ENCODE results near the gene THOC6. TPM values are rescaled to one million over a fixed set of nuclear protein-coding genes. Genes with fewer than 3 reads are reported as not detected.

THOC6 gene
- total and polyA plus RNA-seq, 9 of the 15 experiments (the other 6 are each of a cell fraction or from before 2014, with no cell fraction given): 2.5 to 65.4 (median 42.3) TPM

- TF ChIP-seq ARID3A (IDR thresholded peaks at IDR 0.05; ENCODE audit: borderline replicate concordance, low read depth, low read length): no peak
- TF ChIP-seq ZNF324 (CRISPR knock-in tag; IDR thresholded peaks at IDR 0.05): no peak
- TF ChIP-seq RBM15 (IDR thresholded peaks at IDR 0.05; ENCODE audit: insufficient read depth, low read length): no peak
- no peak for TF ChIP-seq U2AF1 (optimal IDR thresholded peaks at IDR 0.05; ENCODE audit: low read depth, low read length)
- no peak for TF ChIP-seq CCAR2 (IDR thresholded peaks at IDR 0.05; ENCODE audit: low read depth, low read length)
- TF ChIP-seq ZNF165 (CRISPR knock-in tag; IDR thresholded peaks at IDR 0.05; ENCODE audit: borderline replicate concordance): no peak
- no peak for TF ChIP-seq SAFB2 (IDR thresholded peaks at IDR 0.05; ENCODE audit: borderline replicate concordance, low read depth, low read length, severe bottlenecking)
- no peak for TF ChIP-seq HEY1 (CRISPR knock-in tag; IDR thresholded peaks at IDR 0.05; ENCODE audit: borderline replicate concordance)
- TF ChIP-seq MBD1 (CRISPR knock-in tag; IDR thresholded peaks at IDR 0.05): no peak
- TF ChIP-seq PHB2 (IDR thresholded peaks at IDR 0.05; ENCODE audit: low read depth): no peak
- TF ChIP-seq HNRNPL (IDR thresholded peaks at IDR 0.05; ENCODE audit: low read depth, low read length): no peak
- no peak for TF ChIP-seq ZNF589 (CRISPR knock-in tag; IDR thresholded peaks at IDR 0.05; ENCODE audit: low read depth)
- 0 out of 2 replicates have a peak, but pooled peaks have one; percentile 11 for TF ChIP-seq SPI1 (IDR thresholded peaks at IDR 0.05; ENCODE audit: borderline replicate concordance, low read depth, low read length)
- no peak for TF ChIP-seq IFI16 (CRISPR knock-in tag; IDR thresholded peaks at IDR 0.05)
- TF ChIP-seq TCF7 (IDR thresholded peaks at IDR 0.05; ENCODE audit: borderline replicate concordance): no peak
- no peak for TF ChIP-seq ARID2 (IDR thresholded peaks at IDR 0.05)
- peak; percentile 32; the same call in 1 of the 2 replicates for TF ChIP-seq ESRRA (IDR thresholded peaks at IDR 0.05; ENCODE audit: borderline replicate concordance, low read depth)
- TF ChIP-seq ERF (CRISPR knock-in tag; IDR thresholded peaks at IDR 0.05): no peak
- TF ChIP-seq ZNF584 (CRISPR knock-in tag; IDR thresholded peaks at IDR 0.05; ENCODE audit: low read depth): no peak
- TF ChIP-seq NRF1 (conservative IDR thresholded peaks at IDR 0.05 in 1 of 2, IDR thresholded peaks at IDR 0.05 in 1 of 2): peak in 1 of 2 experiments; percentile 37; a peak in 1 of 4 replicates
- no peak for TF ChIP-seq SMAD1 (IDR thresholded peaks at IDR 0.05; ENCODE audit: low read depth, low read length, partially characterized antibody)
- TF ChIP-seq POLR2G (IDR thresholded peaks at IDR 0.05; ENCODE audit: low read depth, low read length): peak; percentile 45
- no peak for TF ChIP-seq FOXO4 (CRISPR knock-in tag; IDR thresholded peaks at IDR 0.05)
- TF ChIP-seq ZZZ3 (IDR thresholded peaks at IDR 0.05): no peak
- TF ChIP-seq MAFG (tag; conservative IDR thresholded peaks at IDR 0.05): no peak
These were observed 2.2 kb upstream of the THOC6 start (continued) for GRCh38 chr16:3021449-3022207.

Data from K562 (cell line).